NCI-H748 (cell line): ENCODE results near the gene ACACA.

Experiments
- DNase-seq: peaks from one replicate; lab custom pipeline; 2025; ENCODE audit not compliant: unreplicated experiment; lab: John Stamatoyannopoulos, UW

ACACA gene

GRCh38 chr17:37239690-37240334, 166.8 kb downstream of the ACACA start:
- DNase-seq: peak; percentile 25

- DNase-seq: no peak
Measured at GRCh38 chr17:37234106-37234505, 172.5 kb downstream of the ACACA start.

DNA sequence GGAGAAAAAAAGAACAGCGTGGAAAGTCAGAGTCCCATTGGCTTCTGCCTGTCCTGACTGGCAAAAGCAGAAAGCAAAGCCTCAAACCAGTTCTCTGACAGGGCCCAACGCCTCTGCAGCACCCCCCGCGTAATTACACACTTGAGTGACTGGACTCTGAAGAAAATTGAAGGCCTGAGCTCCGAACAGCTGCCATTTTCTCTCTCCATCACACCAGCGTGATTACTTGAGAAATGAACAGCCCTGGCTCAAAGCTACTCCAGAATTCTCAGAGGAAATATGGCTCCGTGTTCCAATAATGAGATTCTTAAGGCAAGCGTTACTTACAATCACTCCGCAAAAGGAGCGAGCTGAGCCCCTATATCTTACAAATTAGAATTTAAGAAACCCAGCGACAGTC, 173.6 kb downstream of the ACACA start:
- no peak for DNase-seq

DNA sequence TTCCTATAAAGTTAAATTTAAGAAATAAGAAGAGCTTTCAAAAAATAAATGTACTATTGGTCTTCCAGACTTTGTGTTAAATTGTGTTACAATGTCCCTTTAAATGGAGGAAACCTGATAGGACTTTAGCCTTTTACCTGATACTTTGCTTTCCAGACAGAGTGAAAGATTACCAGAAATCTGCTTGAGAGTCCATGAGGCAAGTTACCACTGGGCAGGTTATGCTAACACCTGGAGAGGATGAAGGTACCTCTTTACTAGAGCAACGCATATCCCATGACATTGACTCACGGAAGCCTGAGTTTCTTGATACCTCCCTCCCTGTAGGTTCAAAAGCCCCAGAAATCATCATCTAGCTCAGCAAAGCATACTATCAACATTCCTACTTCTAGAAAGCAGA, 174.7 kb downstream of the ACACA start:
- DNase-seq: no peak

DNA sequence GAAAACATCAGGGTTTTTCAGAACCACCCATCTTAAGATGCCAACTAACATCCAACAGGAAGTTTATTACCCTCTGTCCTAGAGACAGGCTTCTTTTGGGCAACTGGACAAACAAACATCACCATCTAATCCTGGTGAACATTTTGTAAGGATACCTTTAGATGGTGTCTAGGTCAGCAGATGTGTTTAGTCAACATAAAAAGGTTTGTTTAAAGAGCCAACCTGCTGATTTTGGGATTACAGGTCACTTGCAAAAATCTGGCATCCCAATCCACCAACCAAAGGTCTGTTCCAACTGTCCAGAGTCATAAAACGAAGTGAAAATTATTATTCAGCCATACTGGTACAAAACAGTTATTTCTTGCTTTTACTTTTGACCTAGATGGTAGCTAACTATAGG, 176.0 kb downstream of the ACACA start:
- no peak for DNase-seq

DNA sequence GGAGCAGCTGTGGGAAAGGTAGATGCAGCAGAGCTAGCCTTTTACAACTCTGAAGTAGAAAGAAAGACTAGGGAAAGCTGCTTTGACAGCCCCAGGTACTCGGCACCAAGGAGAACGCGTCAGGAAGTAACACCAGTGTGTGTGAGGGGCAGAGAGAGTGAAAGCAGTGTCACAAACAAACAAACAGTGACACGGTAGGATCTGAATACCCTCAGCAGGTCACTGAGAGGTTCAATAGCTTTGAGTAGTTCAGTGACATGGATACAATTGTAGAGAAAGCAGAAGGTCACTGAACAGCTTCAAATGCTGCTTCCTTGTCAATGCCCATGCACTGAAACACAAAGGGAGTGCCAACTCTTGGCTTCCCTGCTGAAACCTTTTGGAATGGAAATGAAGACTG, 181.2 kb downstream of the ACACA start:
- DNase-seq: no peak

- DNase-seq: no peak
Measured at GRCh38 chr17:37221865-37222264, 184.8 kb downstream of the ACACA start.

DNA sequence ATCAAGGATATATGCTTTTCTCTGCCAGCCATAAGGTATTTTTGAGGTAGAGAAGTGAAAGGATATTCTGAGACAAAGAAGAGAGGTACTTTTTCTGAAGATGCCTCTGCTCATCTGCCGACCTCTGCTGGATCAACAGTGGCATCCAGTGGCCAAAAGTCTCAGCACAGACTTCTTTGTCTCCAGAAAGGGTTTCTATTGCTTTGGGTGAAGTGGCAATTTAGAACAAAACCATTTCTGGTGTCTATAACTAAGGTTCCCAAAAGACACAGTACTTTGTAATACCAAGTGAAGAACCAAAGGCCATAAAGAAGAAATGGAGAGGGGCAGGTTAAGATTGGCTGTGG, 186.1 kb downstream of the ACACA start:
- DNase-seq: peak; percentile 25

GRCh38 chr17:37219876-37220606, 186.6 kb downstream of the ACACA start:
- no peak for DNase-seq

DNA sequence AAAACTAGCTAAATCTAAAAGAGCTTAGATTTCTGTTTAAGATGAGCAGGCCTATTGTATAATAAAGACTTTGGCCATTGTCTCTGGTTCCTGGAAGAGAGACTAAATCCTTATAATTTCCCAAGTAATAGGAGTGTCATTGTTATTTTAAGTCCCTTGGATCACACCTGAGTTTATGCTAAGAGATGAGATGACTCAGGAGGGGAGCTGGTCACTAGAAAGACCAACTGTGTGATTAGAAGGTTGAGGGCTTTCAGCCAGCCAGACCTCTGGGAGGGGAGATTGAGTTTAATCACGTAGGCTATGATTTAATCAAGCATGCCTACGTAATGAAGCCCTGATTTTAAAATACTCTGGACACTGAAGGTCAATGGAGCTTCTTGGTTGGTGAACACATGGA, 187.8 kb downstream of the ACACA start:
- no peak for DNase-seq

- no peak for DNase-seq
Measured at GRCh38 chr17:37214416-37214815, 192.2 kb downstream of the ACACA start.

DNA sequence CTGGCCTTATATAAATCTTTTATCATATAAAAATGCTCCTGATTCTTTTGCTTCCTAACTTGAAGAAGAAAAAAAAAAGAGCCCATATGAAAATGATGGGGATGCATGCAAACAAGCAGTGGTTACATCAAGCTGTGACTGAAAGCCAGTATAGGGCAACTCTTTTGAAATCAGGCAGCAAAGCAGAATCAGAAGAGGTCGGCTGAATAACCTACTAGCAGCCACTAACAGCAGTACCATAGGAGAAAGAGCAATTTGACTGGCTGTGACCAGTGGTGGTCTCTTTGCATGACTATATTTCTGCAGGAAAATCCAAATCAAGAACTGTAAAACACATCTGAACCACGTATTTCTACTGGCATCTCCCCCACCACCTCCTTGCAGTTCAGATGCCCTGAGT, 192.7 kb downstream of the ACACA start:
- DNase-seq: no peak

GRCh38 chr17:37212179-37212578, 194.5 kb downstream of the ACACA start:
- DNase-seq: no peak

DNA sequence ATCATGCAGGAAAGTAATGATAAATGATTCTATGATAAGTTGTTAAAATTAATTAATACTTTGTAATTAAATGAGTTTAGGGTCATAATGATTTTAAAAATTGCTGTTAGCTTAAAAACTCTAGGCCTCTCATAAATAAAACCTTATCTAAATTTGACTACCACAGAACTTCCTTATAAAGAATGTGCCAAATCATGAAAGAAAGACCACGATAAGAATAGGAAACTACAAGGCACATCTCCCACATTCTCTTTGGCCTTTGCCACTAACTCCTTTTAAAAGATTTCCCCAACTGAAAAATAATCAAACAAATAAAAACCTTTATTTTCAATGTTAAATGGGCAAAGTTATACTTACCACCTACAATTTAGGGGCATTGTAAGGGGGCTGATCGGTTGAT, 195.5 kb downstream of the ACACA start:
- no peak for DNase-seq

GRCh38 chr17:37207103-37207502, 199.5 kb downstream of the ACACA start:
- DNase-seq: no peak

GRCh38 chr17:37206299-37206698, 200.3 kb downstream of the ACACA start:
- DNase-seq: no peak

DNA sequence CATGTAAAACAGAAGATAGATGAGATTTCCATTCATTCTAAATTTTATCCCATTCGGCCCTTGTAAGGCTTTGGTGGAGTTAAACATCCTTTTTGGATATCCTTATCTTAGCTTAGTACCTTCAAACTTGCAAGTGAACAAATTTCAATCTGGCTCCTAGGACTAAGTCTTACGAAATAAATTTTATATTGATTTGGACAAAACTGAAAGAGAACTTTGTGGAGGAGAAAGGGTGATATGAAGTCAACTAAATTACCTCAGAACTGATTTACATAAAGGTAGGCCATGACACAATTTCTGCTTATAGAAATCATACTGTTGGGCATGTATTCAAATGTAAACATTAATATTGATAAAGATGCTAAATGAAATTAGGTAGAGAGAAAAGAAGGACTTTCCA, 206.1 kb downstream of the ACACA start:
- no peak for DNase-seq

DNA sequence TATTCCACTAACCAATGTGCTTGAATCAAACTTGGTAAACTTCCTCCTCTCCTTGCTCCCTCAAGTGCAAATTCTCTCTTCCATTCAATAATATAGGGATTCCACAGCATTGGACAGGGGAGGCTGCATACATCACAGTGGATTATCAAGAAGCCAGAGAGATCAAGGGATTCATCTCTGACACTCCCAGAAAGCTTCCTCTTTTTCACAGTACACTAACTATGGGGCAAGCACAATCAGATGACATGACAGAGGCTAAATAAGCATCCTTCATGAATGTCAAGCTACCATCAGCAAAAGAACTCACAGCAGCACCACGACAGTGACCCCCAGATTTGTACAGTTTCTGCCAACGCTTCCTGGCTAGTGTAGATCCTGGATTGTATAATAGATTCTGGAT, 209.3 kb downstream of the ACACA start:
- no peak for DNase-seq

DNA sequence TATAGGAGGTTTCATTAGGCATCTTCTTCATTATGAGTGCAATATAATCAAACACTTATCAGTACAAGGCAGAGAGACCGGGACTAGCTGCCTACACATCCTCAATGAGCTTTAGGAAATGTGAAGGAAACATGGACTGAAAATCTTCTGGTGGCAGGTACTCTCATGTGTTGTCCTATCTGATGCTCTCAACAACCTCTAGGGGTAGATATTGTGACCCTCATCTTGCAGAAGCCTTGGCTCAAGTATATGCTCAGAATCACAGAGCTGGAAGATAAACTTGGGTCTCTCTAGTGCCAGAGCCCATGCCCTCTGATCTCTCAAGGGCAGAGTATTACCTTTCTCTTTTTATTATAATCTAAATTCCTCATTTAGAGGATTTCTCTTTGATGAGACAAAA, 212.4 kb downstream of the ACACA start:
- DNase-seq: no peak

DNA sequence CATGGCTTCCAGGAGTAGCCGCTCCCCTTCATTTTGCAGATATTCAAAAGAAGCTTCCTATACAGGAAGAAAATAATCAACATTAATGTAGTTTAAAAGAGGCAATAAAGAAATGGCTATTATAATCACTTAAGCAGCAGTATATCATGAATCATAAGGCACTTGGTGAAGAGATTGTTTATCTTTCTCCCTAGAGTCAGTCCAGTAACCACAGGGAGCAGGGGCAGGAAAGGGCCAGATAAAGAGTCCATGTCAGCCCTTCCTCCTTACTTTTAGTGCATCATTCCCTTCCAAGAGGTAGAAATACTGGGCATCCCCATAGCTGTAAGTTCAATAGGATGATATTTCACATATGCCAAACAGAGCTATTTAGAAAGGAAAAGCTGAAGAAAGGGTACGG, 215.4 kb downstream of the ACACA start:
- no peak for DNase-seq

- no peak for DNase-seq
Measured at GRCh38 chr17:37190493-37190892, 216.1 kb downstream of the ACACA start.

DNA sequence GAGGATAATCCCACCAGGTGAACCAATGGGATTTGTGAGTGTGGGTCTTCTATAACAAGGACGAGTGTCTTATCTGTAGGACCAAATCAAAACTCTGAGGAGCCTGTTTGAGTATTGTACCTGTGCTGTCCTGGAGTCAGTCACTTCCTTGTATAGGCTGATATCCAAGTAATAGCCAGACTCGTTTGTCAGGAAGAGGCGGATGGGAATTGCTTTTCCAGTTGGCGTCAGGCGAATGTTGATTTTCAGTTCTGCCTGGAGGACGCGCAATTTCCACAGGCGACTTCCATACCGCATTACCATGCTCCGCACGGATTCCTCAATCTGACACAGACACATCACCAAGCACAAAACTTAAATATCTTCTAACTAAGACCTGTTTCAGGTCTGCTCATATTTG, 218.5 kb downstream of the ACACA start:
- DNase-seq: no peak

DNA sequence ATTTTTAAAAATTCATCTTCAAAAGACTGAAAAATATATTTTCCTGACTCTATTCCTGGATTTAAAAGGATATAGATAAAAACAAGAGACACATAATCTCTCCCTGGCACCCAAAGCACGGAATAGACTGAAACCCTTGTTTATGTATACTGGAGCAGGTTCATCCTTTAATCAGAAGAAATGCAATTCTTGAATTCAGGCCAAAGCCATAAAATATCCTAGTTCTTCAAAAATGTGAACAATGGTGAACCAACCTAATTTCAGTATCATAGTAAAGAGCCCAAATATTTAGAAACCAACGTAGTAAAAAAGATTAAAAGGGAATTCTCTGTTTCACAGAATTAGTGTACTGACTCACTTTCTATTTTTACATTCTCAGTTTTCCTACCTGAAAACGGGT, 219.4 kb downstream of the ACACA start:
- no peak for DNase-seq
